HPDE6-E6E7 (cell line): Measurements from ENCODE around the gene C1orf56.

Experiments
- DNase-seq: peaks from one replicate; pipeline ENCODE4 v3.0.0; 2011; ENCODE audit warnings: missing footprints; ENCODE audit errors: extremely low spot score

Gene C1orf56

DNA sequence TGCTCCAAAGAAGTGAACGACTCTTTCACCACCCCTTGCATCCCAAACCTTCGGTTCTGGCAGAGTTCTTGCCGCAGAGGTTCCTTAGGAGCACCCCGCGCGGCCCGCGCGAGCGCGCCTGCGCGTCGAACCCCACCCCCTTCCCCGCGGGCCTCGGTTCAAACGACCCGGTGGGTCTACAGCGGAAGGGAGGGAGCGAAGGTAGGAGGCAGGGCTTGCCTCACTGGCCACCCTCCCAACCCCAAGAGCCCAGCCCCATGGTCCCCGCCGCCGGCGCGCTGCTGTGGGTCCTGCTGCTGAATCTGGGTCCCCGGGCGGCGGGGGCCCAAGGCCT lies at the start of gene C1orf56:
Gene C1orf56, plus strand, starts transcription at position 161 of the 334 bp plus-strand sequence. Its CDS starts 97 bp downstream, at position 258.
- peak; percentile 46 for DNase-seq

DNA sequence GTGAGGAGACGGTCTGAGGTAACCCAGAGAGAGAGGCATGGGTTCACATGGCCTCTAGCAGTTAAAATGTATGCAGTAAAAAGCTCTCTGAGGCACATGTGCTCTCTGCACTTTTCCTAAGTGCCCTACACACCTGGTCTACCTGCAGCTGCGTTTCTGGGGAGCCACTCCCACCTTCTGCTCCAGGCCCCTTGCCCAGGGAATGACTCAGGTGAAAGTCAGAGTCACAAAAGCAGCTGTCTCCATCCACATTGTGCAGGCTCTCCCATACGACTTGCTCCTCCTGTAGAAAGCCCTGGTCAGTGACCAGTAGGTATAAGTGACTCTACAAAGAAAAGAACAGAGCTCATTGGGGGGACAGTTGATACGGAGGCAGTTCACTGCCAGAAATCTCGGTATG lies 49.6 kb upstream of the C1orf56 start:
- DNase-seq, result no peak

DNA sequence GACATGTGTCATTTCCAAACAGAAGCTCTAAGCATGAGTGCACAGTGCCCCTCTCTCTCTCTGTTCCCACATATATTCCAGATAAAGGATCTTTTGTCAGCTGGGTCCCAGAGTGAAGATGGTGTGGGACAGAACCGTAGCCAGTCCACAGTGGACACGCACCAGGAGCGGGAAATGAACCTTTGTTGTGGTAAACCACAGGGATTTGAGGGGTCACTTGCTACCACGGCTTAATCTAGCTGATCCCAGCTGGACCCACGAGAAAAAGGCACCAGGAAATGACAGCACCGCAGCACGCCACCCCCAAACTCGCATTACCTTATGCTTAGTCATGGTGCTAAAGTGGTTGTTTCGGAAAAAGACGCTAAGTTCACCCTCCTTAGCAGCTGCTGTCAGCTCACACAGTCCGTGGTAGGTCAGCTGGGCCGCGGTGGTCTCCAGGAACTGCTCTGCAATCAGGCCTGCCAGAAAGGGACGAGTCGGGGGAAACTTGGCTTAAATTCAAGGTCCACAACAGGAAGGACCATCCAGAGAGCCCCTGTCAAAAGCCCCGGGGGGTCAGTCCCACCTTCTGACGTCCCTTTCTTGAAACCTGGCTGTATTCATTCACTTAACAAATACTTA lies 48.4 kb upstream of the C1orf56 start:
- DNase-seq, result no peak

DNA sequence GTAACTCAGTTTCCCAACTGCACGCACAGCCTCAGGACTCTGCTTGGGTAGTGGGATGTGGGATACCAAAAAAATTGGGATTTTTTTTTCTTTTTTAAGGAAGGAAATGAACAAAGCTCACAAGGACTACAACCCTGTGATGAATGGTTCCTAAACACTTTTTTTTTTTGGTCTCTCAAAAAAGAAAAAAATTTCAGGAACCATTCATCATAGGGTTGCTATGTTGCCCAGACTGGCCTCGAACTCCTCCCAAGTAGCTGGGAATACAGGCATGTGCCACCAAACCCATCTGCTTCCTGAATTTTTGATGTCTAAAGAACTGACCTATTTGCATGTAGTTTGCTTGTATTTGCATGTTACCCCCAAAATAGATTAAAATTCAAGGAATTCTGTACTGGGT lies 47.6 kb upstream of the C1orf56 start:
- DNase-seq, result no peak

GRCh38 chr1:151000408-151000807 lies 47.1 kb upstream of the C1orf56 start:
- DNase-seq, result no peak

GRCh38 chr1:151001602-151002001 lies 45.9 kb upstream of the C1orf56 start:
- DNase-seq, result no peak

- DNase-seq, result no peak
Measured at GRCh38 chr1:151002051-151002450, 45.5 kb upstream of the C1orf56 start.

GRCh38 chr1:151002611-151003010 lies 44.9 kb upstream of the C1orf56 start:
- no peak for DNase-seq

DNA sequence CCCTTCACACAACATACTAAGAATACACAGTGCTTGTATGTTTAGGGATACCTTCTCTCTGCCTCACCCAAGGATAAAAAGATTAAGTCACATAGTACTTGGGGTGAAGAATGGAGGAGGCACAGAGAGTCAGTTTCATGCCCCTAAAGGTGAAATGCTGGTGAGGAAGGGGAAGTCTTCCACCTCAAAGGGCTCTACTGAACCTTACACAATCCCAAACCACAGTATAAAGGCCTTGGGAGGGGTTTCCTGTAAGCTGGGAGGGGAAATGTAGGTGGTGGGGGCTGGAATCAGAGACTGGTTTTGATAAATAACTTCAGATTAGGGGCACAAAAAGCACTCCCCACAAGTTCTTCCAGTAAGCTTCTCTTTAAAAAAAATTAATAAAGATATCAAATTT lies 44.4 kb upstream of the C1orf56 start:
- DNase-seq, result no peak

- no peak for DNase-seq
Measured at GRCh38 chr1:151005729-151006319, 41.7 kb upstream of the C1orf56 start.

DNA sequence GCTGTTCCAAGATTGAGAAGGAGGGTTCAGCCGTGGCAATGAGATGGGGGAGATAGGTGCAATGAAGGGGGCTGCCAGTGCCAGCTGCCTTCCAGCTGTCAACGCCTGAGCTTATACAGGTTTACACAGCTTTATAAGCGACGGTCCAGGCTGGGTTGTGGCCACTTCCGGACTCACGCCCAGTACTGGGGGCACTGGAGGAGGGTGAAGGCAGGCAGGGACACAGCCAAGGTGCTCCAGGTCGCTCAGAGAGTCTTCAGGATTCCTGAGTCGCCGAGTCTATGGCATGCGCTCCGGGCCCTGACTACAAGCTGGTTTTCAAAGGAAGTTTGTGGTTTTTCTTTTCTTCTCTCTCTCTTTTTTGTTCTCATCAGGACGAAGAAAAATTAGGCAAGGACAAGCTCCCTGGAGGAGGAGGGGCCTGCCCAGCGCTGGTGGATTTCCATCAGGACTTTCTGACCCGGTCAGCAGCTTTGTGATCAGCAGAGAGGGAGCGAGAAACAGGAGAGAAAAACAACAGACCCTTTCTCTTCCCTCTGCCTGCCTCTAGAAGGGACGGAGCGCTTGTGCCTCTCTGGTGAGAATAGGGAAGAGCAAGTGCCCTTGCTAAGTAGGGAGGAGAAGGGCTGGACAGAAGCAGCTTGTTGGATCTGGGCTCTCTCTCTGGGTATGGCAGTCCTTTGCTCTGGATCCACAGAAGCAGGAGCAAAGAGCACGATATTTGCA lies 41.1 kb upstream of the C1orf56 start, which contains the start of gene MINDY1:
Gene MINDY1, minus strand, starts transcription at position 576 of the 726 bp plus-strand sequence. CDS start 4,285 bp downstream, outside the sequence.
- peak; percentile 83 for DNase-seq

- no peak for DNase-seq
Measured at GRCh38 chr1:151007853-151008243, 39.7 kb upstream of the C1orf56 start.

DNA sequence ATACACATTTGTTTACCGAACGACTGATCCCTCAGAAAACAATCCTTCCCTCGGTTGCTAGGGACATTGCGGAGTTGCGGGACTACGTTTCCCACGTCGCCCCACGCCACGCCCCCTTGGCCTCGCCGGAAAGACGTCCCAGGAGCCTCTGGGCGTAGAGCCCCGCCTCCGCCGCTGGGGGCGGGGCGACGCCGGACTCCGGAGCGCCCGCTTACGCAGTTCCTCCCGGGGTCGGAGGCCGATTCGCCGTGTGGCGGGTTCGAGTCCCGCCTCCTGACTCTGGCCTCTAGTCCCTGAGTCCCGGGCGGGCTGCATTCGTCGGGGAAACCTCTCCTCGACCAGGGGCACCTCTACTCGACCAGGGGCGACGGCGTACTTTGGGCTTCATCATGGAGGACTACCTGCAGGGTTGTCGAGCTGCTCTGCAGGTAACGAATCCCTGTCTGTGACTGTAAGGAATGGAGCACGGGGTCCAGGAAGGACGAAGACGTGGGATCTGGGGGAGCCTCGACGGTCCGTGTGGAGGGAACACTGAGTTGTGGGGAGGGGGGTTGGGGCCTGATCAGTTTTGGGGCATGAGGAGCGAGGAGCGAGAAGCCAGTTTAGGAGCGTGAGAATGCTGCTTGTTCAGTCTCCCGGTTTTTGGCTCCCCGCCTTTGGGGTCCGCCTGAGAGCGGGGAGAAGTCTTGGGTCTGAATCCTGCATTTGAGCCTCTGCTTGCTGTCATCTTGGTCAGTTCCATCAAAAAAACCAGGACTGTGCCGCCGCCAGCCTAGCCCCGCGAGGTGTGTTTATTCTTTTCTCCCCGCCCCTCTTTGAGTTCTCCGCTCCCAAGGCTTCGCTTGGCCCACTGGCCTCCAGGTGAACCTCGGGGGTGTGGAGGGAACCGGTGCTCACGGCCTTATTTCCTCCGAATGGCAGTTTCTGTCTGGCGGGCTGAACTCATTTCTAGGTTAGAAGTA lies 39.0 kb upstream of the C1orf56 start, which contains the start of gene PRUNE1:
Gene PRUNE1, plus strand, starts transcription at position 206 of the 962 bp plus-strand sequence. Its CDS starts 184 bp downstream, at position 390.
- DNase-seq, result peak; percentile 98

DNA sequence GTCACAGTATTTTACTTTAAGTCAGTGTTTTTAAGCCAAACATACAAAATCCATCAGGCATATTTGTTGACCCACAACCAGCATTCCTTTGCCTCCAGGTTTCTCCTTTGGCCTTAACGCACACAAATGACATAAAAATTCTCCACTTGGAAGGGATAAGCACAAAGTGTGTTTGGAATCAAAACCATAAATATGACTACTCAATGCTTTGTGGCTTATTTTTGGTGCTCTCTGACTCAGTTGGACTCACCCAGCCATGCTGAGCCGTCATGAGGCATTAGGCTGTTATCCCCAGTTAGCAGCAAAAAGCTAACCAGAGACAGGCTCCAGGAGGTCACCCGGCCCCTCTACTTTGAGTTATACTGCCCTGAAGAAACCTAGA lies 38.4 kb upstream of the C1orf56 start:
- DNase-seq, result no peak

DNA sequence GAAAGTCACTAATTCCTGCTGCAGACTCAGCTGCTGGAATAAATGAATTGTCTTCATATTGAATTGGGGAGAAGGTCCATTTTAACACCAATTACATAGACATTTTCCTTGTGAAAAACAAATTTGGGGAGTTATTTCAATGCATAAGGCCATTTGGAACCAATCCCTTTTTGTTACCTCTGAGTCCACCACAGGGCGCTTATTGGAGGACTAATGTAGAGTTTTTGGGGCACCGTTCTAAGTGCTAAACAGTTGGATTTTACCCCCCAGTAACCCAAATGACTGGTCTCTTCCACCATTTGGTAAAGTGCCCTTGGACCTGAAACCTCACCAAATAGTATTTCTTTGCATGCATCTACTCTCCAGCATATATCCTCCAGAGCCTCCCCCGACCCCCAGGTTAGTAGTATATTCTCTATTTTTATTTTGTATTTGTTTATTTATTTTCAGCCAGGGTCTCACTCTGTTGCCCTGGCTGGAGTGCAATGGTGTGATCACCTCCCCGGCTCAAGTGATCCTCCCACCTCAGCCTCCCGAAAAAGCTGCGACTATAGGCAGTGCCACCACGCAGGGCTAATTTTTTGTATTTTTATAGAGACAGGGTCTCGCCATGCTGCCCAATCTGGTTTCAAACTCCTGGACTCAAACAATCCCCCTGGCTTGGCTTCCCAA lies 37.7 kb upstream of the C1orf56 start:
- DNase-seq, result no peak

DNA sequence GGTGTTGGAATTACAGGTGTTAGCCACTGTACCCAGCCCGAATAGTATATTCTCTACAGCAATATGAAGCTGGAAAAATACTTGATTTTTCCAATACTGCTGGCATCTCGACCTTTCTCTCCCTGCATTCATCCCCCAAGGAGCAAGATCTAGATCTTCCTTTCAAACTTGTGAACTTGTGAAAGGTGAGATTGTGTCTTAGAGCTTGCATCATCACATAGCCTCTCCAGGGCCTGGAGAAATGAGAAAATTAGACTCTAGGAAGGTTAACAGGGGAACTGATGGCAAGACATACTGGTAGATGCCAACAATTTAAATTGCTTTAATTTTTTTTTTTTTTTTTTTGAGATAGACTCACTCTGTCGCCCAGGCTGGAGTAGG lies 37.2 kb upstream of the C1orf56 start:
- DNase-seq, result no peak

- no peak for DNase-seq
Measured at GRCh38 chr1:151011154-151011850, 36.2 kb upstream of the C1orf56 start.

DNA sequence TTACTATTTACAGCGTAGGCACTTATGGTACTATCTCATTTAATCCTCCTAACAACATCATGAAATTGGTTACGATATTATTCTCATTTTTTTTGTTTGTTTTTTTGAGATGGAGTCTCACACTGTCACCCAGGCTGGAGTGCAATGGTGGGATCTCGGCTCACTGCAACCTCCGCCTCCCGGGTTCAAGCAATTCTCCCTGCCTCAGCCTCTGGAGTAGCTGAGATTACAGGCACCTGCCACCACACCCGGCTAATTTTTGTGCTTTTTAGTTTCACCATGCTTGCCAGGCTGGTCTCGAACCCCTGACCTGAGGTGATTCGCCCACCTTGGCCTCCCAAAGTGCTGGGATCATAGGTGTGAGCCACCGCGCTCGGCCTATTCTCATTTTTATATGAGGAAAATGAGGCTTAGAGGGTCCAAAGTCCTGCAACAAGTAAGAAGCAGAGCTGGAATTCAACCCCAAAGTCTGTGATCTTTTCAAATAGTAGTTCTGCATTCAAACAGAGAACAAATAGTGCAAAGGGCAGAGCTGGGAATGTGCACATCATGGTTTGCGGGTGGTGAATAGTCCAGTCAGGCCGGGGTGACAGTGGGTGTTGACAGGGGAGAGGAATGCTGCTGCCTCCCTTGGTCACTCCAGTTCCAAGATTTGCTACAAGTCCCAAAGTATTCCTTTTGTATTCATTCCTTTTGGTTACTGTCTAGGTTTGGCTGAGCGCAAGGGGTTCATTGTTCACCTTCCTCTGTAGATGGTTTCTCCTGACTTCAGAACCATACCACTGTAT lies 34.7 kb upstream of the C1orf56 start:
- no peak for DNase-seq

DNA sequence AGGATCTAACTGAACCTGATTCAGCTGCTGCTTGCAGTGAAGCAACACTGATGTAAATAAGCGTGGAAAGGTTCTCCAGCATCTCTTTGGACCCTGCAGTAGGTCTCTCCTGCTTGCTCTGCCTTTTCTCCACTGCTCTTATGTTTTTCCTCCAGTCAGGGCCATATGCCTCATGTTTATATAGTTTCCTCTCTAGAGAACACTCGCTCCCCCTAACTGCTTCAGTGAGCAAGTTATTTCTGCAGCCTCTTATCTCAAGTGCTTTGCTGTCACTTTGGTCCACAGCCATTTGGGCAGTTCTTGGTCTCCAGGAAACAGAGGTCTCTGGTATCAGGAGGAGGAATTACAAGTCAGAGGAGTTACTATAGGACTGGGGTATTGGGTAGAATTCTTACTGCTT lies 34.0 kb upstream of the C1orf56 start:
- no peak for DNase-seq
